ENCODE results near the gene LCLAT1. TPM values are rescaled to one million over a fixed set of nuclear protein-coding genes. Genes with fewer than 3 reads are reported as not detected.
"Not testable (repeated sequence)": the region's sequence is repeated elsewhere in the genome, so short reads cannot be mapped to it uniquely, and the experiment has no call there.

Gene LCLAT1
- total RNA-seq, 1 experiment from 2014 or later: 10.5 TPM

DNA sequence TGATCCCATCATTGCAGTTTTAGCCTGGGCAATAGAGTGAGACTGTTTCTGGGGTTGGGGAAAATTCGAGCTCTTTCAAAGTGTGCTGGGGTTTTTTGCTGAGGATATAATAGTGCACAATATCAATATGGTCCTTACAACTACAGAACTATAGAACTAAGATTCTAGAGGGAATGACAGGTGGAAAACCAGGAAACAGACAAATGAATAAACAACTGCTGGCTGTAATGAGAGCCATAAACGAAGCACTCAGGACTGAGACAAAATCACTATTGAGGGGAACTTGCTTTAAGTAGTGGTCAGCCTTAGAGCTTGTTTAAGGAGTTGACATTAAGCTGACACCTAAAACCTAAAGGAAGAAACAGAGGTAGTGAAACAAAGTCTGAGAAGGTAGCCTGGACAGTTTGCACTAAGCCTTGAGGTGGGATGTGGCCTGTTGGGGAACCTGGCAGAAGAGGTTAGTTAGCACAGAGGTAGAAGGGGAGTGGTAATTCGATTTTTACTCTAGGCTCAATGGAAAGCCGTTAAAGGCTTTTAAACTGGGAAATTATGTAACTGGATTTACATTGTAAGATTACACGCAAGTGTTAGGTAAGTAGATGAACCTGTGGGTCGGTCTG is 33.8 kb downstream of the LCLAT1 start:
- Histone ChIP-seq H3K4me3 (ENCODE audit: insufficient read depth, low read depth, low read length) (no peak overlapping the region), H3K36me3 (replicated peaks; ENCODE audit: control insufficient read depth, insufficient read depth, low read length) (no peaks in the 10 kb centered on the region), H3K27me3 (ENCODE audit: control insufficient read depth, insufficient read depth, low read length) (no peaks in the 10 kb centered on the region)
- DNase-seq: no peak

DNA sequence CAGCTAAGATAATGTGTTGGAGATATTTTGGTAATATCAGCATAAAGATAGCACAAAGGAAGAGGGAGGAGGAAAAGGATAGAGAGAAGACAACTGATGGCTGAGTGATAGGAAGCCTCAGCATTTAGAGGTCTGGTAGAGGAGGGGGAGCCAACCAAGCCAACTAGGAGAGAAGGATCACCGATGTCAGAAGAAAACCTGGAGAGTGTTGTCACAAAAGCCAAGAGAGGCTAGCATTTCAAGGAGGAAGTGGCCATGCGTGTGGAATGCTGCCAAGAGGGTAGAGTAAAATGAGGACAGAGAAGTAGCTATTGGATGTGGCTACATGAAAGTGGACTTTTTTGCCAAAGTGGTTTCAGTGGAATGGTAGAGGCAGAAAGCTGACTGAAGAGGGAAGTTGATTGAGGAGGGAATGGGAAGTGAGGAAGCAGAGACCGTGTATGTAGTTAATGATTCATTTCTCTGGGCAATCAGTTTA is 34.3 kb downstream of the LCLAT1 start:
- H3K4me3 ChIP-seq (ENCODE audit: insufficient read depth, low read depth, low read length): no peak overlapping the region
- no peak for DNase-seq
- H3K36me3 ChIP-seq (replicated peaks; ENCODE audit: control insufficient read depth, insufficient read depth, low read length): no peaks in the 10 kb centered on the region
- no peaks in the 10 kb centered on the region for H3K27me3 ChIP-seq (ENCODE audit: control insufficient read depth, insufficient read depth, low read length)

- no peaks in the 10 kb centered on the region for H3K27me3 ChIP-seq (ENCODE audit: control insufficient read depth, insufficient read depth, low read length)
- DNase-seq: no peak
- H3K4me3 ChIP-seq (ENCODE audit: insufficient read depth, low read depth, low read length): no peak overlapping the region
- H3K36me3 ChIP-seq (replicated peaks; ENCODE audit: control insufficient read depth, insufficient read depth, low read length): no peaks in the 10 kb centered on the region
Measured at GRCh38 chr2:30482011-30482410, 35.0 kb downstream of the LCLAT1 start.

DNA sequence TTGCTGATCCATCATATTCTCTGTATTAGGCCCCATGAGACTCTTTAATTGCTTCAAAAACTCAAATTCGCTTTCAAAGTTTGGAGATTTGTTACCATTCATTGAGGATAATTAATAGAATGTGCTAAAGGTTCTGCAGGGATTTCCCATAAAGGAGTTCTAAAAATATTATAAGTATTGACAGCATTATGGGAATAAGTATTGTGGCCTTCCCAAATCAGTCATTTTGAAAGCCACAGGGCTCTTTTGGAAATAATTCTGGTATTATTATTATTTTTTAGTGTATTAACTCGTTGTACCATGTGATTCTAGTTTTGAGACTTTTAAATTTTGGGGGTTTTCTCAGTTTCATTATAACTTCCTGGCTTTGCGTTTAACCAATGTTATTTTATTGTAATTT is 37.1 kb downstream of the LCLAT1 start:
- Histone ChIP-seq H3K27me3 (ENCODE audit: control insufficient read depth, insufficient read depth, low read length) (no peaks in the 10 kb centered on the region), H3K4me3 (ENCODE audit: insufficient read depth, low read depth, low read length) (no peak overlapping the region), H3K36me3 (replicated peaks; ENCODE audit: control insufficient read depth, insufficient read depth, low read length) (no peaks in the 10 kb centered on the region)
- no peak for DNase-seq

DNA sequence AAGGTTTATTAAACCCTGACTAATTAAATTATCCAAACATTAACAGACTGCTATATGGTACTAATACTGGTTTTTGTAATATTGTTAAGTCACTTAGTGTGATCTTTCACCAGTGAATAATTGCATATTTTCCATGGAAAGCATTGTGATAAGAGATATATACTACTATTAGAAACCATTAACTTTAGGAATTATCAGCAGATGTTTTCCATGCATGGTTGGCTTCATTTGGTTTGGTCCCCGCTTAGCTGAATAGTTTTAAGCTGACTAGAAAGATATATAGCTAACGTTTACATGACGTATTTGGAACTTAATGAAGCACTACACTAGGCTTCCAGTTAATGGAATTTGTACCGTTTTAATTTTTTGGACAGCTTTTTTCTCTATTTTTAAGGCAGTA is 37.9 kb downstream of the LCLAT1 start:
- no peak for DNase-seq
- Histone ChIP-seq H3K4me3 (ENCODE audit: insufficient read depth, low read depth, low read length) (no peak overlapping the region), H3K27me3 (ENCODE audit: control insufficient read depth, insufficient read depth, low read length) (no peaks in the 10 kb centered on the region), H3K36me3 (replicated peaks; ENCODE audit: control insufficient read depth, insufficient read depth, low read length) (no peaks in the 10 kb centered on the region)

GRCh38 chr2:30486655-30487054 is 39.6 kb downstream of the LCLAT1 start:
- Histone ChIP-seq H3K4me3 (ENCODE audit: insufficient read depth, low read depth, low read length) (no peak overlapping the region), H3K27me3 (ENCODE audit: control insufficient read depth, insufficient read depth, low read length) (no peaks in the 10 kb centered on the region), H3K36me3 (replicated peaks; ENCODE audit: control insufficient read depth, insufficient read depth, low read length) (no peaks in the 10 kb centered on the region)
- no peak for DNase-seq

DNA sequence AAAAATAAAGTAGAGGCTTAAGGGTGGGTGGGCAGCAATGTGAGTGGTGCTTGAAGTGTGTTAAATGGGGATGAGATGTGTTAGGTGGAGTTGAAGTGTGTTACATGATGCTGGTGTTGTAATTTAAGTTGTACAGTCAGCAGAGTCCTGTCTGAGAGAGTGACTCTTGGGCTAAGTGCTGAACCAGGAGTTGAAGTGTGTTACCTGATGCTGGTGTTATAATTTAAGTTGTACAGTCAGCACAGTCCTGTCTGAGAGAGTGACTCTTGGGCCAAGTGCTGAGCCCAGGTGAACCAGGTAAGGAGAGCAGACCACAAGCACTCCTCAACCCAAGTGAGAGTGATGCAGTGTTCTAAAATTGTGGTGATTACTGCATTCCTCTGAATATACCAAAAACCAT is 40.6 kb downstream of the LCLAT1 start:
- Histone ChIP-seq H3K27me3 (ENCODE audit: control insufficient read depth, insufficient read depth, low read length) (no peaks in the 10 kb centered on the region), H3K4me3 (ENCODE audit: insufficient read depth, low read depth, low read length) (no peak overlapping the region), H3K36me3 (replicated peaks; ENCODE audit: control insufficient read depth, insufficient read depth, low read length) (no peaks in the 10 kb centered on the region)
- no peak for DNase-seq

DNA sequence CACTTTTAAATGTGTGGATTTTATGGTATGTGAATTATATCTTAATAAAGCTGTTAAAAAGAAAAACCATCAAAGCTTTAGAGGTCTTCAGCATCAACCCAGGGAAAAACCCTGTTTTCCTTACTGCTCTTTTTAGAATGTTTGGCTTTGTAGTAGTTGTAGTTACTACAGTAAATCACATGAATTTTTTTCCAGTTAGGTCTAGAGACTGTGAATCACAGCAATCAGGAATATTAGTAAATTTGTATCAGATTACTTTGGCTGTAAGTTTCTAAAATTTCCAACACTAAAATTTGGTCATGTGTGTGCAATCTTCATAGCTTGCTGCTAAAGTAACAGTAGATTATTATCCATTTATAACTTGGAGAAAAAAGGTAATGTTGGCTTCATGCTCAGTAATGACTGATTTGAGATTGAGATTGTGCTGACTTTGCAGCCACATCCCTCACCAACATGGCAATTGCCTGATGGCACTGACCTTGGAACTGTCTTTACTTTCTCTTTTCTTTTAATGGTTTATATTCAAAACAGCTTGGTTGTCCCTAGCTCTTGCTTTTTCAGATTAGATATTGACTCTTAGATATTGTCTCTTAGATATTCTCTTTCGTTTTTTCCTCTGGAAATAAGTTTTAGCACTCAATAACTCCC is 41.1 kb downstream of the LCLAT1 start:
- Histone ChIP-seq H3K4me3 (ENCODE audit: insufficient read depth, low read depth, low read length) (no peak overlapping the region), H3K27me3 (ENCODE audit: control insufficient read depth, insufficient read depth, low read length) (no peaks in the 10 kb centered on the region), H3K36me3 (replicated peaks; ENCODE audit: control insufficient read depth, insufficient read depth, low read length) (no peaks in the 10 kb centered on the region)
- DNase-seq: no peak

DNA sequence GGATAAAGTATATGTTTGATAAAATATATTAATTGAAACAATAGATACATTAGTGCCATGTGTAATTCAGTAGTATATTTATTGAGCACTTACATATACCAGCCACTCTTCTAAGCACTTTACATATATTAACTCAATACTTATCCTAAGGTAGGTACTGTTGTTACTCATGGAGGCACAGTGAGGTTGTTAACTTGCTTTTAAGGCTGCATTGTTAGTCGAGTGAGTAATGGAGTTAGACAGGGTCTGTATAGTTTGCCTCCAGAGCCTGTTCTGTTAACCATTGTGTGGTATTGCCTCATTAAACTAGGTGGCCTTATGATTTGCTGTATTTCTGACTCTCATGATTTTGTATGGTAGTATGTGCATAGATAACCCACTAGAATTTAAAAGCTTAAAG is 44.2 kb downstream of the LCLAT1 start:
- no peaks in the 10 kb centered on the region for H3K27me3 ChIP-seq (ENCODE audit: control insufficient read depth, insufficient read depth, low read length)
- H3K4me3 ChIP-seq (ENCODE audit: insufficient read depth, low read depth, low read length): no peak overlapping the region
- no peak for DNase-seq
- no peaks in the 10 kb centered on the region for H3K36me3 ChIP-seq (replicated peaks; ENCODE audit: control insufficient read depth, insufficient read depth, low read length)

DNA sequence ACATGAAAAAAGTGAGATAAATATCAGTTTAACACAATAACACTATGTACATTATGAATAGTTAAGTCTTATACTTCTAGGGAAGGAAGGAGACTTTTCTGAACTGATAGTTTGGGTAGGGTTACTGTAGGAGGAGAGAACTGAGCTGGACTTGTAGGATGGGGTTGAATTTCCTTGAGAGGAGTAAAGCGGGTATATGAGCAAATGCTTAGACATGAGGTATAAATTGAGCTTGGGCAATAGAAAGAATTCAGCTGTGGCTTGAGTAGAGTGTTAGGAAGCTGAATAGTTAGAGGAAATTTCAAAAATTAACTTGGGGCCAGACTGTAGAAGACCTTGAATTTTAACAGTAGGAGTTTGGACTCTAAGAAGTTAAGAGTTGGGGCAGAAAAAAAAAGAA is 45.1 kb downstream of the LCLAT1 start:
- no peaks in the 10 kb centered on the region for H3K27me3 ChIP-seq (ENCODE audit: control insufficient read depth, insufficient read depth, low read length)
- no peak for DNase-seq
- H3K4me3 ChIP-seq (ENCODE audit: insufficient read depth, low read depth, low read length): no peak overlapping the region
- no peaks in the 10 kb centered on the region for H3K36me3 ChIP-seq (replicated peaks; ENCODE audit: control insufficient read depth, insufficient read depth, low read length)

GRCh38 chr2:30492619-30493018 is 45.6 kb downstream of the LCLAT1 start:
- H3K27me3 ChIP-seq (ENCODE audit: control insufficient read depth, insufficient read depth, low read length): no peaks in the 10 kb centered on the region
- no peak for DNase-seq
- H3K36me3 ChIP-seq (replicated peaks; ENCODE audit: control insufficient read depth, insufficient read depth, low read length): no peaks in the 10 kb centered on the region
- no peak overlapping the region for H3K4me3 ChIP-seq (ENCODE audit: insufficient read depth, low read depth, low read length)

DNA sequence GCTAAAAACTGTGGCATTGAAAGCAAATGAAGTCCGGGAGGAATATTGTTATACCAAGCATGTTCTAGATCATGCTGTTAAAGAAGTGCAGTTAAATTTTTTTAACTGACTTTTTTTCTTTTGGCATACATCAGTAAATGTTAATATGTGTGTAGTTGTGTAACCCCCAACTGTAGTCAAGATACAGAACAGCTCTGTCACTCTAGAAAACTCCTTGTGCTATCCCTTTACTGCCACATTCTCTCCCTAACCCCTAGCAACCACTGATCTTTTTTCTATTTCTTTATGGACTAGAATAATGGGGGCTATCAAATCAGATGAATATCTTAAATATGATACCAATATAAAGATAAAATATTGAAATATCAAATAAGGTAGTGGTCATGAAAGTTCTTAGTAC is 46.4 kb downstream of the LCLAT1 start:
- Histone ChIP-seq H3K4me3 (ENCODE audit: insufficient read depth, low read depth, low read length) (no peak overlapping the region), H3K36me3 (replicated peaks; ENCODE audit: control insufficient read depth, insufficient read depth, low read length) (no peaks in the 10 kb centered on the region), H3K27me3 (ENCODE audit: control insufficient read depth, insufficient read depth, low read length) (no peaks in the 10 kb centered on the region)
- DNase-seq: no peak

GRCh38 chr2:30495896-30496295 is 48.9 kb downstream of the LCLAT1 start:
- not testable (repeated sequence) for H3K36me3 ChIP-seq (replicated peaks; ENCODE audit: control insufficient read depth, insufficient read depth, low read length); H3K4me3 ChIP-seq (ENCODE audit: insufficient read depth, low read depth, low read length); DNase-seq; H3K27me3 ChIP-seq (ENCODE audit: control insufficient read depth, insufficient read depth, low read length)

DNA sequence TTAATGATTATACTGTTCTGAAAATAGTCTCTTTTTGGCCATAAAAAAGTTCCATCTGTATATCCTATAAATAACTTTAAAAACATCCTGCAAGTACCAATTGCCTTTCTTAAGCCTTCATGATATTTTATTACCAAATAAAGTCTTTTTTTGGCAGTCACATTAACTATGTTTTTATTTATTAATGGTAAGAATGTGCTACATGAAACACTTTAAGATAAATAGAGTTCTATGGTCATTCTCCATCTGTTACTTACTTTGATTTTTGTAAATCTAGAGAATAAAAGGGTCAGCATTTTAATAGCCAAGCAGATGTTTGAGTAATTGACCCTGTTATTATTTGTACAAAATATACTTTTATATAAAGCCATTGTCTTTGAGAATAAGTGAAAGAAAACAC is 52.6 kb downstream of the LCLAT1 start:
- Histone ChIP-seq H3K4me3 (ENCODE audit: insufficient read depth, low read depth, low read length) (no peak overlapping the region), H3K27me3 (ENCODE audit: control insufficient read depth, insufficient read depth, low read length) (no peaks in the 10 kb centered on the region), H3K36me3 (replicated peaks; ENCODE audit: control insufficient read depth, insufficient read depth, low read length) (no peaks in the 10 kb centered on the region)
- DNase-seq: no peak

- H3K36me3 ChIP-seq (replicated peaks; ENCODE audit: control insufficient read depth, insufficient read depth, low read length): no peaks in the 10 kb centered on the region
- DNase-seq: no peak
- no peaks in the 10 kb centered on the region for H3K27me3 ChIP-seq (ENCODE audit: control insufficient read depth, insufficient read depth, low read length)
- H3K4me3 ChIP-seq (ENCODE audit: insufficient read depth, low read depth, low read length): no peak overlapping the region
Measured at GRCh38 chr2:30500699-30501098, 53.7 kb downstream of the LCLAT1 start.
